Caco-2 (cell line): ENCODE measurements around the gene KDM3B. TPM values are rescaled to one million over a fixed set of nuclear protein-coding genes. Genes with fewer than 3 reads are reported as not detected.

Source experiments
- BruUV-seq: library from RNA; stranded (reverse); fragments of 400-500 nt; replicated peaks from 2 replicates; lab custom pipeline; 2021; lab: Mats Ljungman, UMichigan
- CTCF ChIA-PET: fragments of 300-600 bp; sonication (Branson Sonifier 250); formaldehyde crosslinking; loops from one replicate; lab custom pipeline; 2022; ENCODE audit warnings: antibody characterized with exemption; lab: Charles Lee
- POLR2A ChIA-PET: fragments of 300-600 bp; sonication (Branson Sonifier 250); formaldehyde crosslinking; loops from one replicate; lab custom pipeline; 2022; ENCODE audit warnings: antibody characterized with exemption; lab: Charles Lee
- DNase-seq, 2 experiments: peaks; one replicate each; pipeline versions ENCODE4 v3.0.0 to v3.0.0-alpha.2; 2020 to 2022
- H3K27me3 ChIP-seq: replicated peaks from 2 replicates; pipeline ENCODE4 v1.6.0; 2011; ENCODE audit warnings: low read length; ENCODE audit not compliant: control insufficient read depth, insufficient read depth
- H3K36me3 ChIP-seq: 2 replicates; pipeline ENCODE4 v1.5.1; 2011; ENCODE audit warnings: low read length; ENCODE audit not compliant: control insufficient read depth, insufficient read depth
- H3K4me1 ChIP-seq: fragments of 250-450 bp; sonication (Bioruptor Pico); 2 replicates; pipeline ENCODE4 v1.5.1; 2020; ENCODE audit warnings: mild to moderate bottlenecking
- H3K4me3 ChIP-seq: 2 replicates; pipeline ENCODE4 v1.5.1; 2011; ENCODE audit warnings: low read depth, mild to moderate bottlenecking, control low read depth, low read length
- H3K9me3 ChIP-seq: fragments of 250-450 bp; sonication (Bioruptor Pico); 2 replicates; pipeline ENCODE4 v1.5.1; 2020; ENCODE audit warnings: mild to moderate bottlenecking, moderate library complexity
- H3K27ac Mint-ChIP-seq: one replicate; pipeline ENCODE4 v1.8.0; 2022; ENCODE audit warnings: mixed read lengths; ENCODE audit not compliant: unreplicated experiment
- H3K27me3 Mint-ChIP-seq: one replicate; pipeline ENCODE4 v1.8.0; 2022; ENCODE audit warnings: mixed read lengths; ENCODE audit not compliant: insufficient read depth, unreplicated experiment
- H3K36me3 Mint-ChIP-seq: one replicate; pipeline ENCODE4 v1.8.0; 2022; ENCODE audit warnings: mild to moderate bottlenecking, mixed read lengths; ENCODE audit not compliant: insufficient read depth, unreplicated experiment
- H3K4me1 Mint-ChIP-seq: one replicate; pipeline ENCODE4 v1.8.0; 2022; ENCODE audit warnings: low read depth, mixed read lengths; ENCODE audit not compliant: unreplicated experiment
- H3K4me3 Mint-ChIP-seq: one replicate; pipeline ENCODE4 v1.8.0; 2022; ENCODE audit warnings: mild to moderate bottlenecking, moderate library complexity, mixed read lengths; ENCODE audit not compliant: unreplicated experiment
- H3K9me3 Mint-ChIP-seq: one replicate; pipeline ENCODE4 v1.8.0; 2022; ENCODE audit warnings: mixed read lengths; ENCODE audit not compliant: unreplicated experiment
- intact Hi-C: fragments of 100-400 bp; cut with micrococcal nuclease; formaldehyde crosslinking; loops from one replicate; pipeline ENCODE4 v1.10.0; 2022; ENCODE audit not compliant: unreplicated experiment
- total RNA-seq: library from RNA; stranded (reverse); gene quantifications from 2 replicates; pipeline ENCODE4 v1.2.3, GENCODE V29; 2022
- TF ChIP-seq, protein P1 (sequence below), 2 experiments: fragments of 200-600 bp in 1 of 2; IDR thresholded peaks; 1 replicate in 1 of 2; 2 replicates in 1 of 2; pipeline versions ENCODE4 v1.5.1 to v1.8.0; 2011 to 2022; ENCODE audit warnings: antibody characterized with exemption in 1 of 2, control low read depth in 1 of 2, inconsistent platforms in 1 of 2, low read depth in 1 of 2, low read length in 1 of 2, mild to moderate bottlenecking in 1 of 2, moderate library complexity in 1 of 2; ENCODE audit not compliant: insufficient read depth in 1 of 2, severe bottlenecking in 1 of 2, unreplicated experiment in 1 of 2

Gene KDM3B
- total RNA-seq, 1 experiment from 2014 or later: 71.8 TPM

DNA sequence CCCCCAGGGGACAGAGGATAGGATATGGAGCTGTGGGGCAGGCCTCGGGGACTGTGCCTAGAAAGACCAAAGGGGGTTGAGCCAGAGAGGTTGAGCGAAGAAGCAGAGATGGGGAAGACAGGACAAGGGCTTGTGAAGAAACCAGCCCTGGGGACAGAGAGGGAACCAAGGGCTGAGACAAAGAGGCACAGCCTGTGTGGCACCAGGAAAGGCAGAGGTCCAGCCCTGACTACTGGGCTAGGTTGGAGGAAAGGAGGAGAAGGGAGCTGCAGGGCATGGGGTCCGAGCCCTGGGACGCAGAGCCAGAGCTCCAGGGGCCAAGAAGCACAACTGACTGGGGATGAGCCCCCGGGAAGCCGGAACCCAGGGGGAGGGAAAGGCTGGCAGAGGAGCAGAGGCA is 95.6 kb downstream of the KDM3B start:
- Mint-ChIP-seq H3K4me3 (no peak overlapping the region), H3K36me3 (no peaks in the 10 kb centered on the region), H3K27ac (peak overlapping the region; percentile 19), H3K9me3 (no peaks in the 10 kb centered on the region), H3K27me3 (no peaks in the 10 kb centered on the region), H3K4me1 (no peaks in the 10 kb centered on the region)
- ChIA-PET POLR2A (interaction anchor here (2.2 kb wide), 1 partner anchor 18 kb away, joined by 14 read pairs; the partner anchor contains the start of gene EGR1), CTCF (interaction anchor here (0.5 to 4.3 kb wide), 3 partner anchors 9 to 62 kb away, joined by 4 to 43 read pairs (median 12); partner anchors contain the start of gene REEP2)
- no peak overlapping the region for H3K4me3 ChIP-seq
- no peaks in the 10 kb centered on the region for H3K9me3 ChIP-seq
- no peak for DNase-seq
- no TSS peak for BruUV-seq
- intact Hi-C loops: no loop called here
- H3K36me3 ChIP-seq: no peaks in the 10 kb centered on the region
- TF ChIP-seq, protein P1, sequence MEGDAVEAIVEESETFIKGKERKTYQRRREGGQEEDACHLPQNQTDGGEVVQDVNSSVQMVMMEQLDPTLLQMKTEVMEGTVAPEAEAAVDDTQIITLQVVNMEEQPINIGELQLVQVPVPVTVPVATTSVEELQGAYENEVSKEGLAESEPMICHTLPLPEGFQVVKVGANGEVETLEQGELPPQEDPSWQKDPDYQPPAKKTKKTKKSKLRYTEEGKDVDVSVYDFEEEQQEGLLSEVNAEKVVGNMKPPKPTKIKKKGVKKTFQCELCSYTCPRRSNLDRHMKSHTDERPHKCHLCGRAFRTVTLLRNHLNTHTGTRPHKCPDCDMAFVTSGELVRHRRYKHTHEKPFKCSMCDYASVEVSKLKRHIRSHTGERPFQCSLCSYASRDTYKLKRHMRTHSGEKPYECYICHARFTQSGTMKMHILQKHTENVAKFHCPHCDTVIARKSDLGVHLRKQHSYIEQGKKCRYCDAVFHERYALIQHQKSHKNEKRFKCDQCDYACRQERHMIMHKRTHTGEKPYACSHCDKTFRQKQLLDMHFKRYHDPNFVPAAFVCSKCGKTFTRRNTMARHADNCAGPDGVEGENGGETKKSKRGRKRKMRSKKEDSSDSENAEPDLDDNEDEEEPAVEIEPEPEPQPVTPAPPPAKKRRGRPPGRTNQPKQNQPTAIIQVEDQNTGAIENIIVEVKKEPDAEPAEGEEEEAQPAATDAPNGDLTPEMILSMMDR (IDR thresholded peaks at IDR 0.05; ENCODE audit: insufficient read depth in 1 of 2, low read depth in 1 of 2, low read length in 1 of 2, severe bottlenecking in 1 of 2, unreplicated experiment in 1 of 2): no peak
- no peaks in the 10 kb centered on the region for H3K27me3 ChIP-seq
- peaks cover 10% of the 10 kb centered on the region for H3K4me1 ChIP-seq

DNA sequence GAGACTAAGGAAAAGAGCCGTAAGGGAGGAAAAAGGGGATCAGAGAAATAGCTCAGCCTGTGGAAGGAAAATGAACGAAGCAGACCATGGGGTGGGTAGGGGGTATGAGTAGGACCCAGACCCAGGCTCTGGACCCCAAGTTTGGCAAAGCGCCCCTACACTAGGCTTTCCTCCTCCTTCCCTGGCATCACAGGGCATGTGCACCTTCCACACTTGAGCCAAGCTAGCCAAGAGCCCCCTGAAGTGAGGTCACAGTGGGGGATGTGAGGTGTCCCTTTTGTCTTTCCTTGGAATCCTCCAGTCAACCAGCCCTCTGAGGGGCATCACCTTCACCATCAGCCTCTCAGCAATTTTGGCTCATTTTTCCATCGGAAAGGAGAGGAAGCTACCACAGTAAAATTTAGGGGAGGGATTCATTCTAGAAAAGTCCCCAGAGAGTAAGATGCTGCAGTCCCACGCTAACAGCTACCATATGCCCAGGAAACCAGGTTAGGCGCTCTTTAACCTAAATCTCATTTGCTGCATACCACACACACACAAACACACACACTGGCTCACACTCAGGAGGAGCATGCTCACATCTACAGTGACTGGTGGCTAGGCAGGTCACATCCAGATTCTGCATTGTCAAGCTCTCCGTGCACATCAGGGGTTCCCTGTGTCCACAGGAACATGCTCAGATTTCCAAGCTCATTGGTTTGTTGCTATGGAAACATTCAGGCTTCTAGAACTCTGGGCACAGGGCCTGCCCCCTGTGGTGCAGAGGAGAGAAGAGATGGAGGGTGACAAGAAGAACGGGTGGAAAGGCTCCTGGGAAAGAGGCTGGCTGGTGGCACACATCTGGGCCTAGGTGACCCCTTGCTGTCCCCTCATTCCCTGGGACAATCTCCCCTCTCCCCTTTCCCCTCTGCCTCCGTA is 96.3 kb downstream of the KDM3B start:
- ChIA-PET POLR2A (interaction anchor here (0.6 to 2.2 kb wide), 2 partner anchors 17 to 227 kb away, joined by 3 to 14 read pairs; partner anchors contain the start of gene EGR1), CTCF (interaction anchor here (0.5 to 4.3 kb wide), 9 partner anchors 10 to 102 kb away, joined by 3 to 43 read pairs (median 4); partner anchors contain the start of genes EGR1 and REEP2)
- Histone ChIP-seq H3K27me3 (no peaks in the 10 kb centered on the region), H3K9me3 (no peaks in the 10 kb centered on the region), H3K4me1 (peaks cover 10% of the 10 kb centered on the region), H3K4me3 (no peak overlapping the region), H3K36me3 (no peaks in the 10 kb centered on the region)
- Mint-ChIP-seq H3K27ac (peak overlapping the region; percentile 19), H3K4me1 (no peaks in the 10 kb centered on the region), H3K4me3 (no peak overlapping the region), H3K27me3 (no peaks in the 10 kb centered on the region), H3K9me3 (no peaks in the 10 kb centered on the region), H3K36me3 (no peaks in the 10 kb centered on the region)
- TF ChIP-seq, protein P1 (IDR thresholded peaks at IDR 0.05; ENCODE audit: insufficient read depth in 1 of 2, low read depth in 1 of 2, low read length in 1 of 2, severe bottlenecking in 1 of 2, unreplicated experiment in 1 of 2): no peak
- intact Hi-C loops: no loop called here
- no peak for DNase-seq
- BruUV-seq: no TSS peak

DNA sequence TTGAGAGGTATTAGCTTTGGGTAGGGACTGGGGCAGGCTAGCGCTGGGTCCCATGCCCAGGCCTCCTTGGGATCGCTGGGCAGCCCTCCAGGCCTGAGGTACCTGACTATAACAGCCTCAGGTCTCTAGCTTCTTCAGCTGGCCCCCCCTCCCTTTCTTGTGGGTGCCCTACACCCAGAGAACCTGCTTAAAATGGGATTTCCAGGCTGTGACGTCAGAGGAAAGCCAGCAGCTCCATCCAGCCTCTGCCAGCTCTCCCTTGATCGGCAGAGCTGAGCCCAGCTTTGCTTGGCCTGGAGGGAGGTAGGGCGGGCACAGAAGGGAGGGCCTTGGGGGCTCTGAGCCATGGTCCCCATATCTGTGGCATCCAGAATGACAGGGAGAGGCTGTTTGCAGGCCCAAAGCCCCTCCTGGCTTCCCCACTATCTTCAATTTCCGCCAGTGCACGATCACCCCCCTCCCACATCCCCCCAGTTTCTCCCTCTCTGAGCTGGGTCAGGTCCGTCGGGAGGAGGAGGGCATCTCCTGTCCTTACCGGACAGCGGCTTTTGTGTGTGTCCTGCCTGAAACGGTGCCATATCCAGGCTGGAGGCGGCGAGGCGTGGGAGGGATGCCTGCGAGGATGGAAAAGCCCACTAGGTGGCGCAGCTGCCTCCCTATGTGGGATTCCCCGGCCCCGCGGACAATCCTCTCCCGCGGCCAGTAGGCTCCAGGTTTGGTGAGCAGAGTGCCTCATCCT is 97.2 kb downstream of the KDM3B start:
- no peaks in the 10 kb centered on the region for H3K27me3 ChIP-seq
- TF ChIP-seq, protein P1 (IDR thresholded peaks at IDR 0.05; ENCODE audit: insufficient read depth in 1 of 2, low read depth in 1 of 2, low read length in 1 of 2, severe bottlenecking in 1 of 2, unreplicated experiment in 1 of 2): peak; percentile 87 to 97
- DNase-seq: peak; percentile 84 to 92
- BruUV-seq: no TSS peak
- Mint-ChIP-seq H3K9me3 (no peaks in the 10 kb centered on the region), H3K36me3 (no peaks in the 10 kb centered on the region), H3K27ac (no peak overlapping the region), H3K27me3 (no peaks in the 10 kb centered on the region), H3K4me3 (no peak overlapping the region), H3K4me1 (no peaks in the 10 kb centered on the region)
- H3K4me1 ChIP-seq: peaks cover 9% of the 10 kb centered on the region
- POLR2A ChIA-PET: interaction anchor here (0.6 to 2.2 kb wide), 3 partner anchors 13 to 228 kb away, joined by 3 to 14 read pairs (median 3); partner anchors contain the start of gene EGR1
- CTCF ChIA-PET: interaction anchor here (0.8 to 4.3 kb wide), 8 partner anchors 11 to 101 kb away, joined by 3 to 43 read pairs (median 4); partner anchors contain the start of genes EGR1 and REEP2
- no peaks in the 10 kb centered on the region for H3K9me3 ChIP-seq
- intact Hi-C loops: loop anchor here (1.0 kb wide), 3 partner anchors 15 to 99 kb away; no protein-coding TSS in a partner anchor
- no peak overlapping the region for H3K4me3 ChIP-seq
- no peaks in the 10 kb centered on the region for H3K36me3 ChIP-seq
